OCI-LY1 (cell line): ENCODE results near the gene SNX20.

Experiments
- EZH2 ChIP-seq: fragments of 200-600 bp; sonication (generic), shearing (Covaris generic); IDR thresholded peaks from 2 replicates; pipeline ENCODE4 v1.8.0; 2017; ENCODE audit warnings: borderline replicate concordance, mixed run types, mild to moderate bottlenecking, antibody characterized with exemption, low read length, moderate library complexity, mixed read lengths
- TF ChIP-seq, protein P1 (sequence below): fragments of 200-600 bp; sonication (generic), shearing (Covaris generic); IDR thresholded peaks from 2 replicates; pipeline ENCODE4 v1.5.1; 2017; ENCODE audit warnings: mild to moderate bottlenecking, antibody characterized with exemption, low read length, moderate library complexity, mixed read lengths

DNA sequence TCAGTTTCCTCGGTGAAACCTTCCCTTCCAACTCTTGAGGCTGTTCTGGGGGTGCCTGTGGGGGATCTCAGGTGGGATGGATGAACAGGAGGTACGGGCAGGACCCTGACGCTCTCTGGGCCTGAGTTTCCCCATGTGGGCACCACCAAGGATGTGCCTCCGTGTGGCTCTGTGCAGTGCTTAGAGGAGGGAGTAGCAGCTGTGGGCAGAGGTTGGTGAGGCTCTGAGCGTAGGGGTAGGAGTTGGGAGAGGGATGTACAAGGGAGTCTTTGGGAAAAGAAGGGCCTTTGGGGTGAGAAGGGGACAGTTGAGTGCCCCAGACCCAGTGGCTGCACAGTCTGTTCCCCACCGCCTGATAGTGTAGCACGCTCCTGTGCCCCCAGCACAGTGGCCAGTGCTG, 59.1 kb downstream of the SNX20 start:
- TF ChIP-seq, protein P1, sequence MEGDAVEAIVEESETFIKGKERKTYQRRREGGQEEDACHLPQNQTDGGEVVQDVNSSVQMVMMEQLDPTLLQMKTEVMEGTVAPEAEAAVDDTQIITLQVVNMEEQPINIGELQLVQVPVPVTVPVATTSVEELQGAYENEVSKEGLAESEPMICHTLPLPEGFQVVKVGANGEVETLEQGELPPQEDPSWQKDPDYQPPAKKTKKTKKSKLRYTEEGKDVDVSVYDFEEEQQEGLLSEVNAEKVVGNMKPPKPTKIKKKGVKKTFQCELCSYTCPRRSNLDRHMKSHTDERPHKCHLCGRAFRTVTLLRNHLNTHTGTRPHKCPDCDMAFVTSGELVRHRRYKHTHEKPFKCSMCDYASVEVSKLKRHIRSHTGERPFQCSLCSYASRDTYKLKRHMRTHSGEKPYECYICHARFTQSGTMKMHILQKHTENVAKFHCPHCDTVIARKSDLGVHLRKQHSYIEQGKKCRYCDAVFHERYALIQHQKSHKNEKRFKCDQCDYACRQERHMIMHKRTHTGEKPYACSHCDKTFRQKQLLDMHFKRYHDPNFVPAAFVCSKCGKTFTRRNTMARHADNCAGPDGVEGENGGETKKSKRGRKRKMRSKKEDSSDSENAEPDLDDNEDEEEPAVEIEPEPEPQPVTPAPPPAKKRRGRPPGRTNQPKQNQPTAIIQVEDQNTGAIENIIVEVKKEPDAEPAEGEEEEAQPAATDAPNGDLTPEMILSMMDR: no peak
- TF ChIP-seq EZH2: no peak
